Fibroblast of the aortic adventitia (primary cell): ENCODE data around the gene ZNF143. TPM values are rescaled to one million over a fixed set of nuclear protein-coding genes. Genes with fewer than 3 reads are reported as not detected.

Experiments used
- DNase-seq: peaks from one replicate; pipeline ENCODE4 v3.0.0-alpha.2; 2010; ENCODE audit warnings: low read depth
- H3K4me3 ChIP-seq: 2 replicates; pipeline ENCODE4 v1.5.1; 2011; ENCODE audit warnings: low read depth, mild to moderate bottlenecking, control low read depth, low read length, moderate library complexity
- CTCF ChIP-seq: IDR thresholded peaks from 2 replicates; pipeline ENCODE4 v1.5.1; 2011; ENCODE audit warnings: mild to moderate bottlenecking, low read length, control low read depth, inconsistent platforms; ENCODE audit not compliant: insufficient read depth
- total RNA-seq: library from RNA; depleted of rRNA; stranded (reverse); fragments of >200 nt; gene quantifications from 2 replicates; pipeline ENCODE4 v1.2.3, GENCODE V29; 2012; ENCODE audit warnings: low replicate concordance

ZNF143 gene
- total RNA-seq, 1 donor = 24.9 TPM

- DNase-seq = no peak
- no peak for TF ChIP-seq CTCF
- H3K4me3 ChIP-seq = no peak overlapping the region
These were observed 109.7 kb downstream of the ZNF143 start for GRCh38 chr11:9570313-9571025.

GRCh38 chr11:9571071-9571762 lies 110.4 kb downstream of the ZNF143 start:
- no peak for DNase-seq

GRCh38 chr11:9571763-9572115 lies 110.9 kb downstream of the ZNF143 start:
- no peak overlapping the region for H3K4me3 ChIP-seq
- no peak for TF ChIP-seq CTCF
- DNase-seq = no peak

More at GRCh38 chr11:9571071-9571762, 110.4 kb downstream of the ZNF143 start:
- no peak overlapping the region for H3K4me3 ChIP-seq
- no peak for TF ChIP-seq CTCF

GRCh38 chr11:9573052-9573774 lies 112.4 kb downstream of the ZNF143 start, which contains the start of gene WEE1:
Gene WEE1, plus strand, starts transcription at chr11:9573670. Its CDS starts 264 bp downstream, at chr11:9573934.
- TF ChIP-seq CTCF = no peak
- peak; percentile 97 for DNase-seq
- peak within 1 kb of the TSS; percentile 82 for H3K4me3 ChIP-seq

GRCh38 chr11:9573775-9574621 lies 113.2 kb downstream of the ZNF143 start:
- TF ChIP-seq CTCF = no peak
- DNase-seq = peak; percentile 16
- peak overlapping the region; percentile 82 for H3K4me3 ChIP-seq

- peak overlapping the region; percentile 82 for H3K4me3 ChIP-seq
- TF ChIP-seq CTCF = no peak
- DNase-seq = peak; percentile 59
These were observed 113.9 kb downstream of the ZNF143 start for GRCh38 chr11:9574622-9575259.
